Cardiac septum (tissue), 1 donor: Measurements from ENCODE around the gene IL1A. TPM values are rescaled to one million over a fixed set of nuclear protein-coding genes. Genes with fewer than 3 reads are reported as not detected.

Experiments
- DNase-seq: peaks from one replicate; pipeline ENCODE4 v3.0.0-alpha.2; 2020; ENCODE audit warnings: low spot score
- intact Hi-C: fragments of 100-400 bp; cut with DNase I; formaldehyde crosslinking; loops from one replicate; pipeline ENCODE4 v1.14.0; 2022
- total RNA-seq: library from RNA; stranded (reverse); fragmentation: NEBNext Ultra II Directional; extraction: Animal tissue kit (Norgen Biotek cat#: 25700); gene quantifications from one replicate; pipeline ENCODE4 v1.2.1, GENCODE V29; 2021
- donor health status: DM: no; HTN: no; CAD: no.

The IL1A gene
- total RNA-seq, 1 donor from 2014 or later = not detected

GRCh38 chr2:112819081-112819480 lies 34.8 kb upstream of the IL1A start:
- DNase-seq = no peak
- intact Hi-C loops = no loop called here

GRCh38 chr2:112818094-112818902 lies 34.0 kb upstream of the IL1A start:
- no peak for DNase-seq
- intact Hi-C loops = no loop called here

DNA sequence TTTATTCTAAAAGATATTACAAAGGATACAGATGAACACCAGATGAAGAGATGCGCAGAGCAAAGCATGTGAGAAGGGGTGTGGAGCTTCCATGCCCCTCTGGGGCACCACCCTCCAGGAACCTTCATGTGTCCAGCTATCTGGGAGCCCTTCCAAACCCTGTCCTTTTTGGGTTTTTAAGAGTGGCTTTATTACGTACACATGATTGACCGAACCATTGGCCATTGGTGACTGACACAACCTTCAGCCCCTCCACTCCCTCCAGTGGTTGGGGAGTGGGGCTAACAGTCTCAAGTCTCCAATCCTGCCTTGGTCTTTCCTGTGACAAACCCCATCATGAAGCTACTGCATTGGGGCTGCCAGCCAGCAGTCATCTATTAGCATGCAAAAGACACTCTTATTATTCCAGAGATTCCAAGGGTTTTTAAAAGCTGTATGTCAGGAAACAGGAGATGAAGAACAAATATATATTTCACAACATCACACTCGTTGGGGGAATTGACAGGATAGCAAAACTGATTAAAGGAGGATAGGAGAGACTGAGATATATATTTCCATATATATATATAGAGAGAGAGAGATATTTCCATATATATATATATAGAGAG lies 32.9 kb upstream of the IL1A start:
- intact Hi-C loops = no loop called here
- no peak for DNase-seq

DNA sequence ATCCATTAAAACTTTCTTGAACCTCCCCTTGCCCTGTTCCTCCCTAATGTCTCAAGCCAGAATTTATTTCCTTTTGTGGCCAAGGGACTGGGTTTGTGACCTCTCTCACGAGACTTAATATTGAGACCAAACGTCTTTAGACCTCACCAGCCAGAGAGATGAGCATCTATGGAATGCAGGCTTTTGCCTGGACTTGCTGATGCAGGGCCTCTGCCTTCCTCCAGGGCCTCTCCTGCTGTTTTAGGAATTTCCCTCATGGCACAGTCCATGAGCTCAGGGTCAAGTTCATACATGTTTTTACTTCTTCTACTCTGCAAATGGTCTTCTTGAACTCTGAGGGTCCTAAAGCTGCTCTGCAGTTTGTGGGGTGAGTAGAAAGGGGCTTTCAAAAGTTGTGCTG lies 30.0 kb upstream of the IL1A start:
- intact Hi-C loops = loop anchor here (5.0 kb wide), 1 partner anchor 47 kb away; no protein-coding TSS in a partner anchor
- no peak for DNase-seq

DNA sequence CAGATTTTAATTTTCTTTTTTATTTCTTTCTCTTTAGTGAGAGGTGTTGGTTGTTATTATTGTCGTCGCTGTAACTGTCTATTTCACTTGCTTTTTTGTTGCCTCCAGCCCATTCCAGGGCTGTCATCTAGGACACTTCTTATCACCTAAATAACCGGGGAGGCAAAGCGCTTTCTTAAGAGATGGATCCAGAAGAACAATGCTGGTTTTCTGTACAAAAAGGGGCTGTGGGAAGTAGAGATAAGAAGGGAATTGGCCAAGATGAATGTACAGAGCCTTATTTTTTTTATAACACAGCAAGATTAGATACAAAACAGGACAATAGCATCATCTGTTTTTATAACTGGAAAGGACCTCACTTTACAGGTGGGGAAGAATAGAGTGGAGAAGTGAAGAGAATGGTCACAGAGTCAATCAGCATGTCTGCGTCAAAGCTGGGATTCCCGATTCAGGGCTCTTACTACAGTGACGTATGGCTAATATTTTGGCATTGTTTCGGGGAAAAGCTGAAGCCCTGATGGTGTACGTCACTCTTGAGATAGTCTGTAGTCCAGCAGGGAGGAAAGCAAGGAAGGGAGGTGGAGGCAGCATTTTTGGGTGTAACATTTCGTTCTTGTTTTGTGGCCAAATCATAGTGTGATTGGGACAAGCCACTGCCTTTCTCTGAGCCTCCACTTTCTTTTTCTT lies 29.1 kb upstream of the IL1A start:
- intact Hi-C loops = loop anchor here (2.0 to 5.0 kb wide), 2 partner anchors 46 to 55 kb away; no protein-coding TSS in a partner anchor
- no peak for DNase-seq

DNA sequence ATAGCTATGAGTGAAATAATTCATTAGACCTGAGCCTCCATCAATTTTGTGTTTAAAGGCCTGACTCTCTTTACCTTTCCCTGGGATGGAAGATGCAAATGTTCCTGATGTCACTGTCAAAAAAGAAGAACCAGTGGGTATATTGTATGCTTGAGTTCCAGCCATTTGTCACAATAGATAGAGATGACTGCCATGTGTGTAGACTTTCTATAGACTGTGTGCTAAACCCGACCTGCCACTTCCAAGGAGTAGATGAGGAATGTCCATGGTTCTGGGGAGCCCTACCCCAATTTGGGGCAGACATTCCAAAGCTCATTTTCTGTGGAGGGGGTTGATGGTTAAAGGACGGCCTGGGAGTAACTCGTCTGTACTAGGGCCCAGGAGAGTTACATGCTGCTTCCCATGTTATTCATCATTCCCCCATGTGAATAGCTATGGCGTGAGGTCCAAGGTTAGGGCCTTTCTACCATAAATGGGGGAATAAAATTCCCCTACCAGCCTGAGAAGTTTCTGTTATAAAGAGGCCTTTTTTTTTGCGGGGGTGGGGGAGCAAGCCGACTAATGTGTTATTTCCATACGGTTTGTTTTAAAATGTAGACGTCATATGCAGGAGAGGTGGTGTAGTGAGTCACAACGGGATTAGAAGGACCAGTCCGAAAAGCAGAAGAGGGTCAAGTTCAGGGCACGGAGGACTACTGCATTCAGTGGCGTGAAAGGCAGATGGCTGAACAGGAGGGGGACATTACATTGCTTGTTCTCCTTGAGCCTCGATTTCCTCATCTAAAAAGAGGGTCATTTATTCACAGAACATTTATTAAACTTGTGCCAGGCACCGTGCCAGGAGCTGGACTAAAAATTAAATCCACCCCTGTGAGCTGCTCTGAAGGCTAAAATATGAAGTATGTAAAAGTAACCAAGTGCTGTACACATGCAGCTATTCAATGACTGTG lies 28.3 kb upstream of the IL1A start:
- intact Hi-C loops = loop anchor here (2.0 to 5.0 kb wide), 2 partner anchors 45 to 56 kb away; no protein-coding TSS in a partner anchor
- DNase-seq = no peak

GRCh38 chr2:112811841-112812306 lies 27.6 kb upstream of the IL1A start:
- DNase-seq = no peak
- intact Hi-C loops = loop anchor here (2.0 to 5.0 kb wide), 2 partner anchors 45 to 57 kb away; no protein-coding TSS in a partner anchor

- intact Hi-C loops = loop anchor here (5.0 kb wide), 1 partner anchor 44 kb away; no protein-coding TSS in a partner anchor
- no peak for DNase-seq
Measured at GRCh38 chr2:112811276-112811831, 27.1 kb upstream of the IL1A start.

DNA sequence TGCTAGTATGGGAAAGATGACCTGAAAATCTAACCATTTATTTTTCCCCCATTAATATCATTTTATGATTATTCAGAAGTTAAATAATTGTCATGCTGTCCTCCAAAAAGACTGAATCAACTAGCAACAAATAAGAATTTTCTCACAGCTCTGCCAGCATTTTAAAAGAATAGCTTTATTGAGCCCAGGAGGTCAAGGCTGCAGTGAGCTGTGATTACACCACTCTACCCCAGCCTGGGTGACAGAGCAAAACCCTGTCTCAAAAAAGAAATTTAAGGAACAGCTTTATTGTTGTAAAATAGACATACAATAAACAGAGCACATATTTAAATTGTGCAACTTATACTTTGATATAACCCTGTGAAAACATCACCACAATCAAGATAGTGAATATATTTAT lies 24.8 kb upstream of the IL1A start:
- intact Hi-C loops = no loop called here
- DNase-seq = no peak

GRCh38 chr2:112807233-112807807 lies 23.0 kb upstream of the IL1A start:
- DNase-seq = no peak
- intact Hi-C loops = no loop called here

GRCh38 chr2:112805542-112805941 lies 21.2 kb upstream of the IL1A start:
- intact Hi-C loops = no loop called here

GRCh38 chr2:112803691-112804521 lies 19.6 kb upstream of the IL1A start:
- intact Hi-C loops = no loop called here
- no peak for DNase-seq

More at GRCh38 chr2:112805542-112805941, 21.2 kb upstream of the IL1A start:
- no peak for DNase-seq

GRCh38 chr2:112800881-112801583 lies 16.7 kb upstream of the IL1A start:
- DNase-seq = no peak
- intact Hi-C loops = no loop called here

DNA sequence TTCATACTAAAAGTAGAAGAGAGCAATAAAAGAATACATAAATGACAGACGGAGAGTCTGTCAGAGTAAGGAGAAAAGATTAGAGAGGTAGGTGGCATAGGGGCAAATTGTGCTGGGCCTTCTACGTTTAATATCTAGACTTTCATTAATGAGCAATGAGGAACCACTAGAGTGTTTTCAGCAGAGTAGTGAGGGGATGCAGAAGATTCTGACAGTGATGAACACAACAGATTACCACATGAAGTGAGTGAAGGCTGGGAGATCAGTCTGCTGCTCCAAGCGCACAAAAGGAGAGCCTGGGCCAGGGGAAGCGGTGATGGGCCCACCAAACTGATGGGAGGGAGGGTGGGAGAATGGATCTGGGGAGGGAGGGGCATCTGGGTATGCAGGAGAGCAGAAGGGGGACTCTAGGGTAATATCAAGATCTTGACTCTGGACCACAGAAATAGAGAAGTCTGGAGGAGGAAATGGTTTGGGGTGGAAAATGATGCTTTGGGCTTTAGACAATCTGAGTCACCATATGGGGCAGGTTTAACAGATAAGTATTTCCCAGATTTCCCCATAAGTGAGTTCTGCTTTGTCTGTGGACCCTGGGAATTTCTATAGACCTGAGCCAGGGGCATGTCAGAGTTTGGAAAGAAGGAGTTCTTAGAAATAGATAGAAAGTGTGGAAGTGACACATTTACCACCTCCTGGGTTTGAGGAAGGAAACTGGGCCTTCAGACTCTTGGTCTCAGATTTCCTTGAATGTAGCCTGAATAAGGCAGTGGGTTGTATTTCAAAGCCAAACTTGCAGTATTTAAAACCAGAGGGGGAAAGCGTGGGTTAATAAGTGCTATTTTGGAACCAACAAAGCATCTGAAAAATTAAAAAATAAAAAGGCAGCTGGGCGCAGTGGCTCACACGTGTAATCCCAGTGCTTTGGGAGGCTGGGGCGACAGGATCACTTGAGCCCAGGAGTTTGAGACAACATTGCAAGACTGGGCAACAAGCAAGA lies 15.0 kb upstream of the IL1A start:
- DNase-seq = no peak
- intact Hi-C loops = no loop called here

- intact Hi-C loops = no loop called here
- DNase-seq = no peak
Measured at GRCh38 chr2:112796486-112796885, 12.2 kb upstream of the IL1A start.

- no peak for DNase-seq
- intact Hi-C loops = no loop called here
Measured at GRCh38 chr2:112795774-112796173, 11.5 kb upstream of the IL1A start.
